HCT116 (cell line): ENCODE results near the gene PITRM1. TPM values are rescaled to one million over a fixed set of nuclear protein-coding genes. Genes with fewer than 3 reads are reported as not detected.
"Not testable (repeated sequence)": the region's sequence is repeated elsewhere in the genome, so short reads cannot be mapped to it uniquely, and the experiment has no call there.

Experiments
- ATAC-seq: fragments of 200-7000 bp; cut with Tn5 transposase; 2 replicates; pipeline ENCODE4 v1.9.1; 2020; ENCODE audit warnings: mild to moderate bottlenecking, moderate library complexity
- BruUV-seq: library from RNA; stranded (reverse); fragments of 400-500 nt; replicated peaks from 2 replicates; lab custom pipeline; 2021; lab: Mats Ljungman, UMichigan
- CTCF ChIA-PET: fragments of 300-600 bp; sonication (Branson Sonifier 250); formaldehyde crosslinking; loops from one replicate; lab custom pipeline; 2021; ENCODE audit warnings: antibody characterized with exemption; lab: Charles Lee
- POLR2A ChIA-PET: fragments of 300-600, 350-600 bp; sonication (Branson Sonifier 250); formaldehyde crosslinking; loops from one replicate; lab custom pipeline; 2021; ENCODE audit warnings: antibody characterized with exemption; lab: Charles Lee
- RAD21 ChIA-PET, 2 experiments: fragments of 300-600 bp; sonication (Branson Sonifier 250); formaldehyde crosslinking; loops; one replicate each; lab custom pipeline; 2023; ENCODE audit warnings: low total read pairs in 2 of 2; ENCODE audit not compliant: uncharacterized antibody in 2 of 2, unreplicated experiment in 2 of 2, low non-redundant PET in 1 of 2; lab: Charles Lee
- DNase-seq: peaks from one replicate; pipeline ENCODE4 v3.0.0-alpha.2; 2010; ENCODE audit warnings: low read depth, low spot score
- H2AFZ ChIP-seq: fragments of 200-600 bp; shearing (Covaris generic), sonication (generic); 2 replicates; pipeline ENCODE4 v1.6.1; 2017; ENCODE audit warnings: low read depth, mixed run types, mixed read lengths, antibody characterized with exemption, low read length; ENCODE audit not compliant: poor library complexity, severe bottlenecking
- H3K27ac ChIP-seq: 2 replicates; pipeline ENCODE4 v1.5.1; 2012; ENCODE audit warnings: low read depth, low read length
- H3K27me3 ChIP-seq: fragments of 200-600 bp; sonication (generic); 2 replicates; pipeline ENCODE4 v1.6.1; 2016; ENCODE audit warnings: mixed run types, low read length, mixed read lengths; ENCODE audit not compliant: insufficient read depth
- H3K36me3 ChIP-seq, 2 experiments: fragments of 200-500 bp in 1 of 2; fragments of 200-600 bp in 1 of 2; sonication (Bioruptor generic) in 1 of 2; sonication (generic) in 1 of 2; 2 replicates each; pipeline versions ENCODE4 v1.5.1 to v1.6.1; 2014 to 2016; ENCODE audit warnings: low read length in 2 of 2, inconsistent platforms in 1 of 2, mixed read lengths in 1 of 2, mixed run types in 1 of 2; ENCODE audit not compliant: insufficient read depth in 2 of 2, control insufficient read depth in 1 of 2
- H3K4me1 ChIP-seq, 2 experiments: fragments of 200-600 bp in 1 of 2; sonication (generic) in 1 of 2; 2 replicates each; pipeline versions ENCODE4 v1.5.1 to v1.6.1; 2012 to 2017; ENCODE audit warnings: low read length in 2 of 2, inconsistent platforms in 1 of 2, mild to moderate bottlenecking in 1 of 2, mixed read lengths in 1 of 2, mixed run types in 1 of 2, moderate library complexity in 1 of 2; ENCODE audit not compliant: insufficient read depth in 2 of 2, control insufficient read depth in 1 of 2
- H3K4me2 ChIP-seq: fragments of 200-600 bp; sonication (generic); 2 replicates; pipeline ENCODE4 v1.6.1; 2017; ENCODE audit warnings: mixed run types, low read length, mixed read lengths
- H3K4me3 ChIP-seq, 2 experiments: fragments of 200-600 bp in 1 of 2; sonication (generic) in 1 of 2; replicated peaks in 1 of 2; 2 replicates each; pipeline ENCODE4 v1.5.1; 2011 to 2016; ENCODE audit warnings: low read length in 2 of 2, control low read depth in 1 of 2, low read depth in 1 of 2, mild to moderate bottlenecking in 1 of 2, mixed read lengths in 1 of 2, mixed run types in 1 of 2
- H3K79me2 ChIP-seq: fragments of 200-600 bp; sonication (generic); 2 replicates; pipeline ENCODE4 v1.6.1; 2017; ENCODE audit warnings: mild to moderate bottlenecking, mixed run types, low read length, moderate library complexity, mixed read lengths; ENCODE audit not compliant: insufficient read depth
- H3K9ac ChIP-seq: fragments of 200-600 bp; sonication (generic); 2 replicates; pipeline ENCODE4 v1.6.1; 2016; ENCODE audit warnings: low read length, mixed read lengths
- H3K9me2 ChIP-seq: fragments of 200-600 bp; sonication (generic), shearing (Covaris generic); 2 replicates; pipeline ENCODE4 v1.6.1; 2017; ENCODE audit warnings: mixed run types, mild to moderate bottlenecking, moderate library complexity; ENCODE audit not compliant: insufficient read depth
- H3K9me3 ChIP-seq, 2 experiments: fragments of 200-500 bp in 1 of 2; fragments of 200-600 bp in 1 of 2; sonication (Bioruptor generic) in 1 of 2; sonication (generic) in 1 of 2; 2 replicates each; pipeline ENCODE4 v1.6.1; 2014 to 2017; ENCODE audit warnings: low read length in 2 of 2, mixed read lengths in 2 of 2, inconsistent platforms in 1 of 2, low read depth in 1 of 2, mild to moderate bottlenecking in 1 of 2, mixed run types in 1 of 2, moderate library complexity in 1 of 2; ENCODE audit not compliant: control insufficient read depth in 1 of 2, insufficient read depth in 1 of 2
- H4K20me1 ChIP-seq: fragments of 200-600 bp; sonication (generic), shearing (Covaris generic); 2 replicates; pipeline ENCODE4 v1.6.1; 2017; ENCODE audit warnings: mixed run types, mild to moderate bottlenecking, moderate library complexity; ENCODE audit not compliant: insufficient read depth
- CBX3 ChIP-seq: IDR thresholded peaks from 2 replicates; pipeline ENCODE4 v1.6.1; 2012; ENCODE audit warnings: low read depth
- CEBPB ChIP-seq: IDR thresholded peaks from 2 replicates; pipeline ENCODE4 v1.6.1; 2012; ENCODE audit warnings: low read depth
- ELF1 ChIP-seq: IDR thresholded peaks from 2 replicates; pipeline ENCODE4 v1.6.1; 2012; ENCODE audit warnings: low read depth, borderline replicate concordance
- EZH2 ChIP-seq: fragments of 200-600 bp; sonication (generic); IDR thresholded peaks from 2 replicates; pipeline ENCODE4 v1.6.1; 2017; ENCODE audit warnings: antibody characterized with exemption, mixed run types
- EZH2phosphoT487 ChIP-seq: fragments of 200-600 bp; IDR thresholded peaks from 2 replicates; pipeline ENCODE4 v1.6.1; 2018; ENCODE audit warnings: antibody characterized with exemption, borderline replicate concordance
- FOSL1 ChIP-seq: IDR thresholded peaks from 2 replicates; pipeline ENCODE4 v1.6.1; 2012; ENCODE audit warnings: low read depth
- JUND ChIP-seq: IDR thresholded peaks from 2 replicates; pipeline ENCODE4 v1.6.1; 2012
- POLR2A ChIP-seq: IDR thresholded peaks from 2 replicates; pipeline ENCODE4 v1.7.0; 2011; ENCODE audit warnings: borderline replicate concordance; ENCODE audit not compliant: insufficient read depth, insufficient read length; ENCODE audit errors: extremely low read depth
- POLR2AphosphoS5 ChIP-seq: IDR thresholded peaks from 2 replicates; pipeline ENCODE4 v1.6.1; 2011; ENCODE audit warnings: mild to moderate bottlenecking, low read depth, low read length, moderate library complexity
- RAD21 ChIP-seq: IDR thresholded peaks from 2 replicates; pipeline ENCODE4 v1.6.1; 2012; ENCODE audit warnings: low read depth, mild to moderate bottlenecking
- SIN3A ChIP-seq: IDR thresholded peaks from 2 replicates; pipeline ENCODE4 v1.6.1; 2012; ENCODE audit warnings: low read depth
- SP1 ChIP-seq: IDR thresholded peaks from 2 replicates; pipeline ENCODE4 v1.6.1; 2012; ENCODE audit warnings: low read depth
- SRF ChIP-seq: IDR thresholded peaks from 2 replicates; pipeline ENCODE4 v1.6.1; 2012; ENCODE audit warnings: low read depth
- TCF7L2 ChIP-seq: IDR thresholded peaks from 2 replicates; pipeline ENCODE4 v1.7.0; 2011; ENCODE audit warnings: borderline replicate concordance, inconsistent platforms; ENCODE audit not compliant: insufficient read depth, insufficient read length; ENCODE audit errors: extremely low read depth
- YY1 ChIP-seq: IDR thresholded peaks from 2 replicates; pipeline ENCODE4 v1.6.1; 2011; ENCODE audit warnings: low read length, low read depth, moderate library complexity, mild to moderate bottlenecking; ENCODE audit not compliant: insufficient replicate concordance; ENCODE audit errors: extremely low read depth
- ZFX ChIP-seq: fragments of 450-650 bp; IDR thresholded peaks from 2 replicates; pipeline ENCODE4 v1.6.1; 2017
- ZNF274 ChIP-seq: fragments of 200-500 bp; sonication (Bioruptor generic); IDR thresholded peaks from 2 replicates; pipeline ENCODE4 v1.6.1; 2014; ENCODE audit warnings: mild to moderate bottlenecking, low read depth, low read length, inconsistent platforms
- intact Hi-C: fragments of 100-400 bp; cut with micrococcal nuclease; formaldehyde crosslinking; loops from 2 replicates; pipeline ENCODE4 v1.10.0; 2022
- total RNA-seq: library from RNA; stranded (reverse); gene quantifications from one replicate; pipeline ENCODE4 v1.2.1, GENCODE V29; 2021; ENCODE audit not compliant: unreplicated experiment
- TF ChIP-seq, protein P1 (sequence below): IDR thresholded peaks from 2 replicates; pipeline ENCODE4 v1.6.1; 2011; ENCODE audit warnings: mild to moderate bottlenecking, low read length, moderate library complexity; ENCODE audit not compliant: insufficient replicate concordance; ENCODE audit errors: extremely low read depth
- TF ChIP-seq, protein P2 (sequence below): IDR thresholded peaks from 2 replicates; pipeline ENCODE4 v1.6.1; 2012
- TF ChIP-seq, protein P3 (sequence below): IDR thresholded peaks from 2 replicates; pipeline ENCODE4 v1.6.1; 2012

Gene PITRM1
- total RNA-seq, 1 experiment from 2014 or later, result 59.5 TPM

DNA sequence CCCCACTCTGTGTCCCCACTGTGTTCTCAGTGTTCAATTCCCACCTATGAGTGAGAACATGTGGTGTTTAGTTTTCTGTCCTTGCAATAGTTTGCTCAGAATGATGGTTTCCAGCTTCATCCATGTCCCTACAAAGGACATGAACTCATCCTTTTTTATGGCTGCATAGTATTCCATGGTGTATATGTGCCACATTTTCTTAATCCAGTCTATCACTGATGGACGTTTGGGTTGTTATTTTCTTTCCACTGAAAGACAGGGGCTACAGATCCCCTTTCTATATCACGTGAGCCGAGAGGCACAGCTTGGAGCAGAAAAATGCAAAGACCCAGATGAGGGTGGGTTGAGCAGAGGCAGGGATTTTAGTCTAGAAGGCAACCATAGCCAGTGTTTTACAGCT is 14.6 kb upstream of the PITRM1 start:
- H3K36me3 ChIP-seq, H3K4me2 ChIP-seq, CTCF ChIA-PET, POLR2A ChIA-PET, H4K20me1 ChIP-seq, H3K9me2 ChIP-seq, DNase-seq, H3K9me3 ChIP-seq, intact Hi-C loops, BruUV-seq, H3K27ac ChIP-seq, H3K4me3 ChIP-seq, H3K4me1 ChIP-seq, H2AFZ ChIP-seq, H3K27me3 ChIP-seq, H3K79me2 ChIP-seq, RAD21 ChIA-PET, ATAC-seq, H3K9ac ChIP-seq: not testable (repeated sequence)

DNA sequence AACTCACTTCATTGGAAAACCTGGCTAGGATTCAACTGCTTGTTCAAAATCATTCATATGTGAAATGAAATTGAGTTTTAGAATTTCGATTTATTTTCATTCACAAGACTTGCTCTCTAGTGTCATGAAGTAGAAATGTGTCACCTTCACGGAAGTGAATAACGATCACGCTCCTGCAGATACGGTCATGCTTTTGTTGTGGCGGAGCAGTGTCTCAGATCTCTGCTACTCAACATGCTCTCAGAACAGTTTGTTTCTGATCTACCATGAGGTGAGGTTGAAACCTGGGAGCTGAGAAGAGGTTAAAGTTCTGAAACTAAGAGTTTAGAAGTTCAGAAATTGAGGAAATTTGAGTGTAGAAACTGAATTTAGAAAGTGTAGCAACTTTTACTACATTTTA is 13.8 kb upstream of the PITRM1 start:
- DNase-seq, result no peak
- Histone ChIP-seq H3K9me3 (no peaks in the 10 kb centered on the region), H3K79me2 (no peaks in the 10 kb centered on the region), H2AFZ (no peak overlapping the region), H3K27ac (no peak overlapping the region), H3K4me1 (no peaks in the 10 kb centered on the region), H3K9me2 (no peaks in the 10 kb centered on the region), H3K9ac (no peak overlapping the region), H3K4me2 (no peak overlapping the region), H4K20me1 (no peaks in the 10 kb centered on the region), H3K36me3 (no peaks in the 10 kb centered on the region)
- no peak for ATAC-seq
- intact Hi-C loops, result no loop called here
- CTCF ChIA-PET, result no interaction called here
- TF ChIP-seq, protein P1, sequence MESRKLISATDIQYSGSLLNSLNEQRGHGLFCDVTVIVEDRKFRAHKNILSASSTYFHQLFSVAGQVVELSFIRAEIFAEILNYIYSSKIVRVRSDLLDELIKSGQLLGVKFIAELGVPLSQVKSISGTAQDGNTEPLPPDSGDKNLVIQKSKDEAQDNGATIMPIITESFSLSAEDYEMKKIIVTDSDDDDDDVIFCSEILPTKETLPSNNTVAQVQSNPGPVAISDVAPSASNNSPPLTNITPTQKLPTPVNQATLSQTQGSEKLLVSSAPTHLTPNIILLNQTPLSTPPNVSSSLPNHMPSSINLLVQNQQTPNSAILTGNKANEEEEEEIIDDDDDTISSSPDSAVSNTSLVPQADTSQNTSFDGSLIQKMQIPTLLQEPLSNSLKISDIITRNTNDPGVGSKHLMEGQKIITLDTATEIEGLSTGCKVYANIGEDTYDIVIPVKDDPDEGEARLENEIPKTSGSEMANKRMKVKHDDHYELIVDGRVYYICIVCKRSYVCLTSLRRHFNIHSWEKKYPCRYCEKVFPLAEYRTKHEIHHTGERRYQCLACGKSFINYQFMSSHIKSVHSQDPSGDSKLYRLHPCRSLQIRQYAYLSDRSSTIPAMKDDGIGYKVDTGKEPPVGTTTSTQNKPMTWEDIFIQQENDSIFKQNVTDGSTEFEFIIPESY, result no peak
- TF ChIP-seq POLR2AphosphoS5 (no peak), JUND (no peak), SRF (no peak), TCF7L2 (no peak), ELF1 (no peak), POLR2A (no peak), SIN3A (no peak), CBX3 (no peak), RAD21 (no peak), ZFX (no peak), CEBPB (no peak), EZH2phosphoT487 (no peak), EZH2 (no peak), YY1 (no peak), ZNF274 (no peak), SP1 (no peak), FOSL1 (no peak)
- TF ChIP-seq, protein P2, sequence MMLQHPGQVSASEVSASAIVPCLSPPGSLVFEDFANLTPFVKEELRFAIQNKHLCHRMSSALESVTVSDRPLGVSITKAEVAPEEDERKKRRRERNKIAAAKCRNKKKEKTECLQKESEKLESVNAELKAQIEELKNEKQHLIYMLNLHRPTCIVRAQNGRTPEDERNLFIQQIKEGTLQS, result no peak
- TF ChIP-seq, protein P3, sequence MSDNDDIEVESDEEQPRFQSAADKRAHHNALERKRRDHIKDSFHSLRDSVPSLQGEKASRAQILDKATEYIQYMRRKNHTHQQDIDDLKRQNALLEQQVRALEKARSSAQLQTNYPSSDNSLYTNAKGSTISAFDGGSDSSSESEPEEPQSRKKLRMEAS, result no peak
- TF ChIP-seq, all 23 proteins: peak for 0
- ChIA-PET RAD21 (no interaction called here), POLR2A (no interaction called here)
- no peaks in the 10 kb centered on the region for H3K27me3 ChIP-seq
- no peak overlapping the region for H3K4me3 ChIP-seq
- no TSS peak for BruUV-seq
